ENCODE data around the gene DUSP28.

DUSP28 gene

DNA sequence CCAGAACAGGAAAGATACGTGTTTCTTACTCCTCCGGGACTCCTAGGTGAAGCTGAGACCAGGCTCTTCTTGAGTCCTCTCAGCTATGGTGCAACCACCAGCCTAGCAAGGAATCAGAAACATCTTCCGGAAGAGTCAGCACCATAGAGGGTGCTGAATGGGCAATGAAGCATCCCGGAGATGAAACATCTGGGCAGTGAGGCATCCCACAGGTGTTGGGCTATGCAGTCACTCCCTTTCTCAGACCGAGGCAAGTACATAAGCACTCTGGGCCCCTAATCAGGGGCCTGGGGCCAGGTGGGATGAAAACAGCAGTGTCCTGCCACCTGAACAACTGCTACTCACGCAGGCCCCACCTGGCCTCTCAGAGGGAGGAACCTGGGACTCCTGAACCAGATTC, 24.9 kb downstream of the DUSP28 start:
- H3K4me3 ChIP-seq (ENCODE audit: low read depth, low read length), result peak overlapping the region; percentile 74
- TF ChIP-seq, protein P1, sequence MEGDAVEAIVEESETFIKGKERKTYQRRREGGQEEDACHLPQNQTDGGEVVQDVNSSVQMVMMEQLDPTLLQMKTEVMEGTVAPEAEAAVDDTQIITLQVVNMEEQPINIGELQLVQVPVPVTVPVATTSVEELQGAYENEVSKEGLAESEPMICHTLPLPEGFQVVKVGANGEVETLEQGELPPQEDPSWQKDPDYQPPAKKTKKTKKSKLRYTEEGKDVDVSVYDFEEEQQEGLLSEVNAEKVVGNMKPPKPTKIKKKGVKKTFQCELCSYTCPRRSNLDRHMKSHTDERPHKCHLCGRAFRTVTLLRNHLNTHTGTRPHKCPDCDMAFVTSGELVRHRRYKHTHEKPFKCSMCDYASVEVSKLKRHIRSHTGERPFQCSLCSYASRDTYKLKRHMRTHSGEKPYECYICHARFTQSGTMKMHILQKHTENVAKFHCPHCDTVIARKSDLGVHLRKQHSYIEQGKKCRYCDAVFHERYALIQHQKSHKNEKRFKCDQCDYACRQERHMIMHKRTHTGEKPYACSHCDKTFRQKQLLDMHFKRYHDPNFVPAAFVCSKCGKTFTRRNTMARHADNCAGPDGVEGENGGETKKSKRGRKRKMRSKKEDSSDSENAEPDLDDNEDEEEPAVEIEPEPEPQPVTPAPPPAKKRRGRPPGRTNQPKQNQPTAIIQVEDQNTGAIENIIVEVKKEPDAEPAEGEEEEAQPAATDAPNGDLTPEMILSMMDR (IDR thresholded peaks at IDR 0.05; ENCODE audit: borderline replicate concordance, insufficient read depth, low read depth, low read length), result no peak

DNA sequence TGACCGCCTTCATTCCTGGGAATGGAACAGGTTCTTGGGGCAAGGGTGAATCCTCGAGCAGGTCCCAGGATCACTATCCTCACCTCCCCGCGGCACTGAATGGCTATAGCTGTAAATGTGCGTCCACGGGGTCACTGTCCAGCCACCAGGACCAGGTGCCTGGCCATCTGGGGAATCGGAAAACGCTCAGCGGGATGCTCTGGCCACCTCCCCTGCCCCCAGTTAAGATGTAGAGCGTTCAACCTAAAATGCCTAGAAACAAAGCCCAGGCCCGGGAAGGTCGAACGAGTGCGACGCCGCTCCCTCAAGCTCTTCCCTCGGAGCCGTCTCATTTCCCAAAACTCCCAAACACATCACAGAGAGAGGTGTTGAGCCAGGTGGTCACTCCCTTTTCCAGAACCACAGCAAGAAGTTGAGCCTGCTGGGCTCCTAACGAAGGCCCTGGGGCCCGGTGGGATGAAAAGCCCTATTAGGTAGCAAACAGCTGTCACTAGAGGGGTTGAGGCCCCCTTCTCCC, 25.6 kb downstream of the DUSP28 start:
- TF ChIP-seq, protein P1 (IDR thresholded peaks at IDR 0.05; ENCODE audit: borderline replicate concordance, insufficient read depth, low read depth, low read length), result no peak
- peak overlapping the region; percentile 74 for H3K4me3 ChIP-seq (ENCODE audit: low read depth, low read length)

GRCh38 chr2:240586198-240586918, 26.2 kb downstream of the DUSP28 start, which contains the start of gene CAPN10:
Gene CAPN10, plus strand, starts transcription at chr2:240586734. Its CDS starts 178 bp downstream, at chr2:240586912.
- TF ChIP-seq, protein P1 (IDR thresholded peaks at IDR 0.05; ENCODE audit: borderline replicate concordance, insufficient read depth, low read depth, low read length), result no peak
- H3K4me3 ChIP-seq (ENCODE audit: low read depth, low read length), result peak within 1 kb of the TSS; percentile 74

DNA sequence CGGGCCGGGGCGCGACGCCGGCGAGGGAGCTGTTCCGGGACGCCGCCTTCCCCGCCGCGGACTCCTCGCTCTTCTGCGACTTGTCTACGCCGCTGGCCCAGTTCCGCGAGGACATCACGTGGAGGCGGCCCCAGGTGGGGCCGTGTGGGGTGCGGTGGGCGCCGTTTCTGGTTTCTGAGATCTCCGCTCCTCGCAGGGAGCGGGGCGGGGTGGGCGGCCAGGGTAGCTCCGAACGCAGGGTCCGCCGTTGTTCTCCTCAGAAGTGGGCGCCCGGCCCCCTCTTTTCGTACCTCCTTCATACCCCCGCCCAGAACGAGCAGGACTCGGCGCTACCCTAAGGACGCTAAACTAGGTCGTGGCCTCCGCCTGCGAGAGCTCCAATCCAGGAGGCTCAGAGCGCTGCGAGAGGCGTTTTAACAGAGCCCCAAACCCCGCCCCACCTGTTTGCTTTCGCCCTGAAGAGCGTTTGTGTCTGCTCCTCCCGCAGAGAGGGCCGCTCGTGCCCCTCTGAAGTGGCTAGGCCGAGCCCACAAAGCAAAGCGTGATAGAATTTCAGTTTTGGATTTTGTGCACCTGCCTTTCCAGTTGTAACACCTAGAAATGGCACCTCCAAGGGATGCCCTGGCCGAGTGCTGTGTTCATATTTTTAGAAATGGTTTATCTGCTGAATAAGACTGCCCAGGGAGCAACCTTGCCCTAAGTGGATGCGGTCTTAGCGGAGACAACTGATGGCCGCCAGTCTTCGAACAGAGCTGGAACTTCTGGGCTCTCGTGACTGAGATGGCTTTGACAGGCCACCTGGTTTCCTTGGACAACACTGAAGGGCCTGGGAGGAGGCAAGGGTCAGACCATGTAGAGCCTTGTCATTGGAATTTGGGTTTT, 27.0 kb downstream of the DUSP28 start:
- TF ChIP-seq, protein P1 (IDR thresholded peaks at IDR 0.05; ENCODE audit: borderline replicate concordance, insufficient read depth, low read depth, low read length), result no peak
- H3K4me3 ChIP-seq (ENCODE audit: low read depth, low read length), result peak overlapping the region; percentile 74

DNA sequence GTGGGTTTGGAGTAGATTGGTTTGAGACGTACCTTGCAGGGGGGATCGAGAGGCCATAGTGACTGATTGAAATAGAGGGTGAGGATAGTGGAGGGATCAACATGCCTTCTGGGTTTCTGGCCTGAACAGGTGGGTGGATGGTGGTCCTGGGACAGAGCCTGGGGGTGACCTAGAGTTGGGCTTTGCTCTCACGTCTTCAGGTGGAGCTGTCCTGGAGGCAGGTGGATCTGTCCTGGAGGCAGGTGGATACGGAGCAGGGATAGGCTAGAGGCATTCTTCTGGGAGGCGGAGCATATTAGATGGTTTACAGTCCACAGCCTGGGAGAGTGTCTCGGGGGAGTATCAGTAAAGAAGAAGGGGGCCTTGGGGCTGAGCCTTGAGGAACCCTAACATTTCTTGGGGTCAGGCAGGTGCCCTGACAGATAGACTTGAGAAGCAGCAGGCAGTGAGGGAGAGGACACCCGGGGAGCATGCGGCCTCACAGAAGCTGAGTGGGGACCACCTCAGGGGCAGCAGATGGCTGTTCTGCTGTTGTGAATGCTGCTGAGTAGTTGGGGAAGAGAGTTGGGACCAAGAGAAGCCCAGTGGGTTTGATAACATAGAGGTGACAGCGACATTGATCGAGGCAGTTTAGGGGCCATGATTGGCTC, 28.0 kb downstream of the DUSP28 start:
- TF ChIP-seq, protein P1 (IDR thresholded peaks at IDR 0.05; ENCODE audit: borderline replicate concordance, insufficient read depth, low read depth, low read length), result no peak
- H3K4me3 ChIP-seq (ENCODE audit: low read depth, low read length), result no peak overlapping the region

GRCh38 chr2:240588669-240589068, 28.5 kb downstream of the DUSP28 start:
- TF ChIP-seq, protein P1 (IDR thresholded peaks at IDR 0.05; ENCODE audit: borderline replicate concordance, insufficient read depth, low read depth, low read length), result no peak
- no peak overlapping the region for H3K4me3 ChIP-seq (ENCODE audit: low read depth, low read length)

Data from GM12875 (cell line).